PC-9 (cell line): ENCODE results near the gene CNFN. TPM values are rescaled to one million over a fixed set of nuclear protein-coding genes. Genes with fewer than 3 reads are reported as not detected.
"Not testable (repeated sequence)": the region's sequence is repeated elsewhere in the genome, so short reads cannot be mapped to it uniquely, and the experiment has no call there.

Experiments
- BruUV-seq: library from RNA; stranded (reverse); fragments of 400-500 nt; replicated peaks from 2 replicates; lab custom pipeline; 2021; lab: Mats Ljungman, UMichigan
- CTCF ChIA-PET: fragments of 300-600 bp; sonication (Branson Sonifier 250); formaldehyde crosslinking; loops from one replicate; lab custom pipeline; 2022; ENCODE audit warnings: antibody characterized with exemption; lab: Charles Lee
- POLR2A ChIA-PET: fragments of 300-600 bp; sonication (Branson Sonifier 250); formaldehyde crosslinking; loops from one replicate; lab custom pipeline; 2022; ENCODE audit warnings: antibody characterized with exemption; ENCODE audit not compliant: unreplicated experiment; lab: Charles Lee
- DNase-seq, 2 experiments: peaks; one replicate each; pipeline versions ENCODE4 v3.0.0 to v3.0.0-alpha.2; 2015 to 2022; ENCODE audit warnings: mixed read lengths in 1 of 2
- H2AFZ ChIP-seq: fragments of 200-600 bp; sonication (generic); 2 replicates; pipeline ENCODE4 v1.8.1; 2017; ENCODE audit warnings: antibody characterized with exemption
- H3F3A ChIP-seq: fragments of 200-600 bp; sonication (generic); 2 replicates; pipeline ENCODE4 v1.8.1; 2017; ENCODE audit warnings: antibody characterized with exemption, mild to moderate bottlenecking, low read depth; ENCODE audit not compliant: insufficient read depth
- H3K27ac ChIP-seq: fragments of 200-600 bp; sonication (generic); 2 replicates; pipeline ENCODE4 v1.6.1; 2016; ENCODE audit warnings: mixed run types
- H3K27me3 ChIP-seq: fragments of 200-600 bp; sonication (generic); 2 replicates; pipeline ENCODE4 v1.6.1; 2016; ENCODE audit warnings: low read depth, mixed run types; ENCODE audit not compliant: insufficient read depth
- H3K36me3 ChIP-seq: fragments of 200-600 bp; sonication (generic); 2 replicates; pipeline ENCODE4 v1.6.1; 2016; ENCODE audit warnings: low read depth, mixed run types
- H3K4me1 ChIP-seq: fragments of 200-600 bp; sonication (generic); replicated peaks from 2 replicates; pipeline ENCODE4 v1.6.1; 2016; ENCODE audit warnings: mixed run types; ENCODE audit not compliant: insufficient read depth
- H3K4me2 ChIP-seq: fragments of 200-600 bp; sonication (generic); 2 replicates; pipeline ENCODE4 v1.6.1; 2017; ENCODE audit warnings: mixed run types
- H3K4me3 ChIP-seq: fragments of 200-600 bp; sonication (generic); 2 replicates; pipeline ENCODE4 v1.6.1; 2016; ENCODE audit warnings: mixed run types
- H3K79me2 ChIP-seq: fragments of 200-600 bp; sonication (generic); 2 replicates; pipeline ENCODE4 v1.6.1; 2017; ENCODE audit warnings: low read depth, mixed run types
- H3K9me2 ChIP-seq: fragments of 200-600 bp; sonication (generic); 2 replicates; pipeline ENCODE4 v1.8.1; 2017; ENCODE audit warnings: mild to moderate bottlenecking; ENCODE audit not compliant: insufficient read depth
- H3K9me3 ChIP-seq: fragments of 200-600 bp; sonication (generic); 2 replicates; pipeline ENCODE4 v1.8.1; 2016; ENCODE audit warnings: low read depth; ENCODE audit not compliant: insufficient read depth
- H4K20me1 ChIP-seq: fragments of 200-600 bp; sonication (generic); 2 replicates; pipeline ENCODE4 v1.8.1; 2017; ENCODE audit not compliant: insufficient read depth
- CTCF ChIP-seq: fragments of 200-600 bp; sonication (generic); conservative IDR thresholded peaks from 2 replicates; pipeline ENCODE4 v1.6.1; 2017; ENCODE audit warnings: mixed run types, antibody characterized with exemption, mild to moderate bottlenecking, moderate library complexity
- EZH2 ChIP-seq: fragments of 200-600 bp; sonication (generic); IDR thresholded peaks from 2 replicates; pipeline ENCODE4 v1.8.0; 2017; ENCODE audit warnings: antibody characterized with exemption, low read depth
- intact Hi-C: fragments of 100-400 bp; cut with micrococcal nuclease; formaldehyde crosslinking; loops from one replicate; pipeline ENCODE4 v1.10.0; 2022; ENCODE audit not compliant: unreplicated experiment
- total RNA-seq: library from RNA; stranded (reverse); gene quantifications from 2 replicates; pipeline ENCODE4 v1.2.3, GENCODE V29; 2021

Gene CNFN
- total RNA-seq, 1 experiment from 2014 or later = 4.9 TPM

DNA sequence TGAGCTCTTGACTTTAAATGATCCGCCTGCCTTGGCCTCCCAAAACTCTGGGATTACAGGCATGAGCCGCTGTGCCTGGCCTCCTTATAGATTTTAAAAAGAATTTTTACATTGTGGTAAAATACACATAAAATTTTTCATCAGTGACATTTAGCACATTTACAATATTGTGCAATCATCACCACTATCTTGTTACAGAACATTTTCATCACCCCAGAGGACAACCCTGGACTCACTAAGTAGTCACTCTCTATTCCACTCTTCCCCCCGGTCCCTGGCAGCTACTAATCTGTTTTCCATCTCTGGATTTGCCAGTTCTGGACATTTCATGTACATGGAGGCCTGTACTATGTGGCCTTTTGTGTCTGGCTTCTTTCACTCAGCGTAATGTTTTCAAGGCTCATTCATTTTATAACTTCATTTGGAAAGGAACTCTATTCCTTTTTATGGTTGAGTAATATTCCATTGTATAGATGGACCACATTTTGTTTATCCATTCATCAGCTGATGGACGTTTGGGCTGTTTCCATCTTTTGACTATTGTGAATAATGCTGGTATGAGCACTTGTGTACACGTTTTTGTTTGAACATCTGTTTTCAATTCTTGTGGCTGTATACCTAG, 44.8 kb downstream of the CNFN start:
- no peaks in the 10 kb centered on the region for H3K9me2 ChIP-seq
- no peaks in the 10 kb centered on the region; the same call in 1 of the 2 replicates for H3K36me3 ChIP-seq
- peaks cover 4% of the 10 kb centered on the region; the same call in 1 of the 2 replicates for H3F3A ChIP-seq
- DNase-seq = no peak
- no peaks in the 10 kb centered on the region for H4K20me1 ChIP-seq
- no peaks in the 10 kb centered on the region for H3K27me3 ChIP-seq
- H3K27ac ChIP-seq = peak overlapping the region; percentile 29; the same call in 1 of the 2 replicates
- H3K9me3 ChIP-seq = no peaks in the 10 kb centered on the region
- no TSS peak for BruUV-seq
- no peak for TF ChIP-seq CTCF
- TF ChIP-seq EZH2 = no peak
- CTCF ChIA-PET = interaction anchor here (0.6 kb wide), 1 partner anchor 125 kb away, joined by 3 read pairs; no protein-coding TSS in a partner anchor
- no peak overlapping the region for H3K4me3 ChIP-seq
- no peak overlapping the region for H3K4me2 ChIP-seq
- intact Hi-C loops = no loop called here
- no peaks in the 10 kb centered on the region for H3K79me2 ChIP-seq
- H3K4me1 ChIP-seq = peaks cover 7% of the 10 kb centered on the region; the same call in 1 of the 2 replicates
- no peak overlapping the region for H2AFZ ChIP-seq
- POLR2A ChIA-PET = no interaction called here

GRCh38 chr19:42344336-42344893, 45.7 kb downstream of the CNFN start:
- H3K4me2 ChIP-seq = no peak overlapping the region
- DNase-seq = no peak
- intact Hi-C loops = no loop called here
- BruUV-seq = no TSS peak
- ChIA-PET CTCF (interaction anchor here (0.7 kb wide), 1 partner anchor 53 kb away, joined by 7 read pairs; no protein-coding TSS in a partner anchor), POLR2A (no interaction called here)
- no peaks in the 10 kb centered on the region for H3K9me3 ChIP-seq
- H3K27me3 ChIP-seq = no peaks in the 10 kb centered on the region
- no peaks in the 10 kb centered on the region for H3K79me2 ChIP-seq
- H3K9me2 ChIP-seq = no peaks in the 10 kb centered on the region
- H3K27ac ChIP-seq = no peak overlapping the region
- H3F3A ChIP-seq = peaks cover 4% of the 10 kb centered on the region; the same call in 1 of the 2 replicates
- no peaks in the 10 kb centered on the region for H4K20me1 ChIP-seq
- no peak overlapping the region for H3K4me3 ChIP-seq
- peaks cover 7% of the 10 kb centered on the region; the same call in 1 of the 2 replicates for H3K4me1 ChIP-seq
- H2AFZ ChIP-seq = no peak overlapping the region
- no peaks in the 10 kb centered on the region; the same call in 1 of the 2 replicates for H3K36me3 ChIP-seq
- TF ChIP-seq CTCF (no peak), EZH2 (no peak)

DNA sequence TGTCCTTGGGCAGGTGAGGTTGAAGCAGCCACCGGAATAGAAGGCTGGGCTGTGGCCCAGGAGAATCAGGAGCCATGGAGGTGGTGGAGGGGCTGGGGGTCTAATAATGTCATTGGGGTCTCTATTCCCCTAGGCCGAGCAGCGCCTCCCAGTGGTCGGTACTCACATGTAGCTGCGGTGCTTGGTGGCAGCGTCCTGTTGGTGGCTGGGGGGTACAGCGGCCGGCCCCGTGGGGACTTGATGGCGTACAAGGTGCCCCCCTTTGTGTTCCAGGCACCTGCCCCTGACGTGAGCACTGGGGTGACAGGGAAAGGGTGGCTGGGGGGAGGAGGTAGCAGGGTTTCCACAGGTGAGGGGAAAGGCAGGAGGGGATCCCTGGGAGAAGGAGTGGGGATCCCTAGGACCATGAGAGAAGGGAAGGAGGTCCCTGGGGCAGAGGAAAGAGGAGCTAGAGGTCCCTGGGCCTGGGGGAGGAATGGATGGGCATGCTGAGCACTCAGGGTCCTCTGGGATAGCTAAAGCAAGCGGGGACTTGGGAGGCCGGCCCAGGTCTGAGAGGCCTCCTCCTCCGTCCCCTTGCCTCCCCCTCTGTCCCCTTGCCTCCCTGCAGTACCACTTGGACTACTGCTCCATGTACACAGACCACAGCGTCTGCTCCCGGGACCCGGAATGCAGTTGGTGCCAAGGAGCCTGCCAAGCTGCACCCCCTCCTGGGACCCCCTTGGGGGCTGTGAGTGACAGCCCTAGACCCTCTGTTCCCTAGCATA, 46.6 kb downstream of the CNFN start:
- H4K20me1 ChIP-seq = no peaks in the 10 kb centered on the region
- BruUV-seq = no TSS peak
- H2AFZ ChIP-seq = no peak overlapping the region
- no peaks in the 10 kb centered on the region; the same call in 1 of the 2 replicates for H3K36me3 ChIP-seq
- DNase-seq = no peak
- ChIA-PET POLR2A (no interaction called here), CTCF (interaction anchor here (0.6 kb wide), 1 partner anchor 162 kb away, joined by 3 read pairs; no protein-coding TSS in a partner anchor)
- H3K27ac ChIP-seq = no peak overlapping the region
- H3K9me2 ChIP-seq = no peaks in the 10 kb centered on the region
- H3K79me2 ChIP-seq = no peaks in the 10 kb centered on the region
- no peaks in the 10 kb centered on the region for H3K9me3 ChIP-seq
- no peak overlapping the region for H3K4me3 ChIP-seq
- intact Hi-C loops = no loop called here
- peaks cover 7% of the 10 kb centered on the region; the same call in 1 of the 2 replicates for H3K4me1 ChIP-seq
- no peaks in the 10 kb centered on the region for H3K27me3 ChIP-seq
- H3F3A ChIP-seq = peaks cover 4% of the 10 kb centered on the region; the same call in 1 of the 2 replicates
- TF ChIP-seq EZH2 = no peak
- TF ChIP-seq CTCF = no peak
- no peak overlapping the region for H3K4me2 ChIP-seq

GRCh38 chr19:42339922-42340321, 50.2 kb downstream of the CNFN start:
- POLR2A ChIA-PET, H3K4me3 ChIP-seq, H3F3A ChIP-seq, DNase-seq, H3K36me3 ChIP-seq, CTCF ChIA-PET, H4K20me1 ChIP-seq, H3K4me1 ChIP-seq, BruUV-seq, H3K27me3 ChIP-seq, intact Hi-C loops, H3K79me2 ChIP-seq, H3K27ac ChIP-seq, H3K4me2 ChIP-seq, H3K9me3 ChIP-seq, H2AFZ ChIP-seq, H3K9me2 ChIP-seq: not testable (repeated sequence)
